ENCODE measurements around the gene HSPD1.

DNA sequence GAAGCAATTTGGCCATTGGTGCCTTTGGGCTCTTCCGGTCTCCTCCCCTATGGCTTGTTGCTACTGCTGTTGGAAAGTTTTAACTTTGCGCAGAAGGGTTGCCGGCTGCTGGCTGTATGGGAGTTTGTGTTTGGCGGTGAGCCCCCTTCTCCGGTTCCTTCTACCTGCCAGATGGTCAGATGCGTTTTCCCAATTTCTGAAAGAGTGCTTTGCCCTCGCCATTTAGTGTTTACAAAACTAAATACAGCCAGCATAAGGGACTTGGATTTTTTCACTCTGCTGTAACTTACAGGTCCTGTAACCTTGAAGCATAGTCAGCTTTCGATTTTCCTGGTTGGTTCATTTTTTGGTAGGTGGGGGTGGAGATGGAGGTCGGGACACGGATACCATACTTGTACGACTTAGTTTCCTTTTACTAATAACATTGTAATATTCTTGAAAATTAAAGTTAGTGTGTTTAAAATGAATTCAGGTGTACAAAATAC is 45.7 kb downstream of the HSPD1 start:
- TF ChIP-seq, protein P1, sequence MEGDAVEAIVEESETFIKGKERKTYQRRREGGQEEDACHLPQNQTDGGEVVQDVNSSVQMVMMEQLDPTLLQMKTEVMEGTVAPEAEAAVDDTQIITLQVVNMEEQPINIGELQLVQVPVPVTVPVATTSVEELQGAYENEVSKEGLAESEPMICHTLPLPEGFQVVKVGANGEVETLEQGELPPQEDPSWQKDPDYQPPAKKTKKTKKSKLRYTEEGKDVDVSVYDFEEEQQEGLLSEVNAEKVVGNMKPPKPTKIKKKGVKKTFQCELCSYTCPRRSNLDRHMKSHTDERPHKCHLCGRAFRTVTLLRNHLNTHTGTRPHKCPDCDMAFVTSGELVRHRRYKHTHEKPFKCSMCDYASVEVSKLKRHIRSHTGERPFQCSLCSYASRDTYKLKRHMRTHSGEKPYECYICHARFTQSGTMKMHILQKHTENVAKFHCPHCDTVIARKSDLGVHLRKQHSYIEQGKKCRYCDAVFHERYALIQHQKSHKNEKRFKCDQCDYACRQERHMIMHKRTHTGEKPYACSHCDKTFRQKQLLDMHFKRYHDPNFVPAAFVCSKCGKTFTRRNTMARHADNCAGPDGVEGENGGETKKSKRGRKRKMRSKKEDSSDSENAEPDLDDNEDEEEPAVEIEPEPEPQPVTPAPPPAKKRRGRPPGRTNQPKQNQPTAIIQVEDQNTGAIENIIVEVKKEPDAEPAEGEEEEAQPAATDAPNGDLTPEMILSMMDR (IDR thresholded peaks at IDR 0.05): no peak
- TF ChIP-seq POLR2A (IDR thresholded peaks at IDR 0.05): peak in 1 of 2 donors; percentile 61

Data from uterus (tissue), 2 donors.